ENCODE results near the gene CNTLN. TPM values are rescaled to one million over a fixed set of nuclear protein-coding genes. Genes with fewer than 3 reads are reported as not detected.

CNTLN gene, protein sequence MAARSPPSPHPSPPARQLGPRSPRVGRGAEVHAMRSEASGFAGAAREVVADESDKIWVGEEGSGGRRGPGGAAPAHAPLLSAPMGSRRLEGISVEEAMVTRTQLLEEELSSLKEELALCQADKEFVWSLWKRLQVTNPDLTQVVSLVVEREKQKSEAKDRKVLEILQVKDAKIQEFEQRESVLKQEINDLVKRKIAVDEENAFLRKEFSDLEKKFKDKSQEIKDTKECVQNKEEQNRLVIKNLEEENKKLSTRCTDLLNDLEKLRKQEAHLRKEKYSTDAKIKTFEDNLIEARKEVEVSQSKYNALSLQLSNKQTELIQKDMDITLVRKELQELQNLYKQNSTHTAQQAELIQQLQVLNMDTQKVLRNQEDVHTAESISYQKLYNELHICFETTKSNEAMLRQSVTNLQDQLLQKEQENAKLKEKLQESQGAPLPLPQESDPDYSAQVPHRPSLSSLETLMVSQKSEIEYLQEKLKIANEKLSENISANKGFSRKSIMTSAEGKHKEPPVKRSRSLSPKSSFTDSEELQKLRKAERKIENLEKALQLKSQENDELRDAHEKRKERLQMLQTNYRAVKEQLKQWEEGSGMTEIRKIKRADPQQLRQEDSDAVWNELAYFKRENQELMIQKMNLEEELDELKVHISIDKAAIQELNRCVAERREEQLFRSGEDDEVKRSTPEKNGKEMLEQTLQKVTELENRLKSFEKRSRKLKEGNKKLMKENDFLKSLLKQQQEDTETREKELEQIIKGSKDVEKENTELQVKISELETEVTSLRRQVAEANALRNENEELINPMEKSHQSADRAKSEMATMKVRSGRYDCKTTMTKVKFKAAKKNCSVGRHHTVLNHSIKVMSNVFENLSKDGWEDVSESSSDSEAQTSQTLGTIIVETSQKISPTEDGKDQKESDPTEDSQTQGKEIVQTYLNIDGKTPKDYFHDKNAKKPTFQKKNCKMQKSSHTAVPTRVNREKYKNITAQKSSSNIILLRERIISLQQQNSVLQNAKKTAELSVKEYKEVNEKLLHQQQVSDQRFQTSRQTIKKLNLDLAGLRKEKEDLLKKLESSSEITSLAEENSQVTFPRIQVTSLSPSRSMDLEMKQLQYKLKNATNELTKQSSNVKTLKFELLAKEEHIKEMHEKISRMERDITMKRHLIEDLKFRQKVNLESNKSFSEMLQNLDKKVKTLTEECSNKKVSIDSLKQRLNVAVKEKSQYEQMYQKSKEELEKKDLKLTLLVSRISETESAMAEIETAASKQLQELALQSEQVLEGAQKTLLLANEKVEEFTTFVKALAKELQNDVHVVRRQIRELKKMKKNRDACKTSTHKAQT (N-terminal part only)
- 10 to 100 TPM; 12.0 to 25.2 (median 22.5) TPM for polyA plus RNA-seq (ENCODE audit: insufficient read depth in 1 of 5, insufficient read length in 5 of 5, low replicate concordance in 1 of 5)
- long read RNA-seq, donor 1, full-length matches to known transcripts: 1 of 14 reads
- long read RNA-seq, donor 1, partial matches to known transcripts: 13 of 14 reads
- long read RNA-seq, donor 1, other reads (novel, unspliced or antisense): 0 of 14 reads
- long read RNA-seq, donor 2, full-length matches to known transcripts: 2 of 2 reads
- long read RNA-seq, donor 2, partial matches to known transcripts: 0 of 2 reads
- long read RNA-seq, donor 2, other reads (novel, unspliced or antisense): 0 of 2 reads
- long read RNA-seq, donor 3, partial matches to known transcripts: 6 of 6 reads
- long read RNA-seq, donor 3, other reads (novel, unspliced or antisense): 0 of 6 reads
- long read RNA-seq, donor 4, full-length matches to known transcripts: 2 of 2 reads
- long read RNA-seq, donor 4, partial matches to known transcripts: 0 of 2 reads
- long read RNA-seq, donor 4, other reads (novel, unspliced or antisense): 0 of 2 reads
- long read RNA-seq, donor 5, full-length matches to known transcripts: 2 of 8 reads
- long read RNA-seq, donor 5, partial matches to known transcripts: 6 of 8 reads
- long read RNA-seq, donor 5, other reads (novel, unspliced or antisense): 0 of 8 reads
- long read RNA-seq, donor 6, full-length matches to known transcripts: 1 of 1 reads
- long read RNA-seq, donor 6, partial matches to known transcripts: 0 of 1 reads
- long read RNA-seq, donor 6, other reads (novel, unspliced or antisense): 0 of 1 reads
- long read RNA-seq, donor 7: 0 reads
- long read RNA-seq, donor 8, full-length matches to known transcripts: 1 of 1 reads
- long read RNA-seq, donor 8, partial matches to known transcripts: 0 of 1 reads
- long read RNA-seq, donor 8, other reads (novel, unspliced or antisense): 0 of 1 reads

DNA sequence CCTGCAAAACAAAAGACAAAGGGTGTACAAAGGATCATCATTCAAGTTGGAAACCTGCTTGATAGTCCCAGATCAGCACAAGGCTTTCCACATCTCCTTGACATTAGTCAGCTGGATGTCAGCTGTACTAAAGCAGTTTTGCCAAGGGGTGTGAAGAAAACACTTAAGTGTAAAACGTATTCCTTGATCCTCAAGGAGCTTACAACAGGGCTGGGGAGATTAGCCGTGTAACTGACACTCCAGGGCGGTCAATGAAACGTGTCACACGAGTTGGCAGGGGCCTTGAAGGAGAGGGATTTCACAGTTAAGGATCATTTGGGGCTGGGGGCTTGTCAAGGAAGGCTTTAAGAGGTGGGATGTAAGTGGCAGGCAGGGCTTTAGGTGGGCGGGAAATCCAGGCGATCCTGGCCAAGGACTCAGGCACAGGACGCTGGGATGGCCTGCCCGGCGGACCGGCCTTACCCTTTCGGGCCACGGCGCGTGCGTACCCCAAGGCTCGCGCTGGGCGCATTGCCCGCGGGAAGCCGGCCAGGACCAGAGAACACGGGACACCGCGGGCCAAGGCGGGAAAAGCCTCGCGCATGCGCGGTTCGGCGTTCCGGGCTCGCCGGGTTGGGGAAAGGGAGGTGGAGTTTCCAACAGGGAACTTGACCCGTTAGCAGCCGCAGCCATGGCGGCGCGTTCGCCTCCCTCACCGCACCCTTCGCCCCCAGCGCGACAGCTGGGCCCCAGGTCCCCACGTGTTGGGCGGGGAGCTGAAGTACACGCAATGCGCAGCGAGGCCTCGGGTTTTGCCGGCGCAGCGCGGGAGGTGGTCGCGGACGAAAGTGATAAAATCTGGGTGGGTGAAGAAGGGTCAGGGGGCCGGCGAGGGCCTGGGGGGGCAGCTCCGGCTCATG is at the start of gene CNTLN:
TSS of gene CNTLN (plus strand) at position 645 of the 899 bp plus-strand sequence. CDS start at position 671, 26 bp downstream.
- DNase-seq: peak; percentile 97 to 98

DNA sequence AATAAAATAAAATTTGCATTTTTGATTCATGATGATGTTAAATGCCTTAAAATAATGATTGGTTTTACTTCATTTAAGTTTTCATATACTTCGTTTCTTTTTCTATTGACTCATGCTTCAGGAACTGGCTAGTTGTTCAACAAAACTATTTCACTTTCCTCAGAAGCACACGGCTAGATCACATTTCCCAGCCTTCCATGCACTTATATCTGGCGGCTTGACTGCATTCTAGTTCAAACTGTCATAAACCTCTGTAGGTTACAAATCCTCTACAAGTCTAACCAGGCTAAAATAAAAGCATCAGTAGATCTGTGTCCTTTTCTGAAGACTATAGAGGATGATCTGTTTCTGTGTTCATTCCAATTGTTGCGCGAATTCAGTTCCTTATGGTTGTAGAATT is 46.3 kb upstream of the CNTLN start:
- DNase-seq: no peak

DNA sequence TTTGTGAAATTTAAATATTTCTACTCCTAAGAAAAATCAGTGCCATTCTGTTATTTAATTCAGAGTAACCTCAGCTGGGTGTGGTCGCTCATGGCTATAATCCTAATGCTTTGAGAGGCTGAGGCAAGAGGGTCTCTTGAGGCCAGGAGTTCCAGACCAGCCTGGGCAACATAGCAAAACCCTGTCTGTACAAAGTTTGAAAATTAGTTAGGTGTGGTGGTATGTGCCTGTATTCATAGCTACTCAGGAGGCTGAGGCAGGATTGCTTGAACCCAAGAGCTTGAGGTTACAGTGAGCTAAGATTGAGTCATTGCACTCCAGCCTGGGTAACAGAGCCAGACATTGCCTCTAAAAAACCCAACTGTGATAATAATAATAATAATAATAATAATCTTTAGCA is 44.8 kb upstream of the CNTLN start:
- no peak for DNase-seq

DNA sequence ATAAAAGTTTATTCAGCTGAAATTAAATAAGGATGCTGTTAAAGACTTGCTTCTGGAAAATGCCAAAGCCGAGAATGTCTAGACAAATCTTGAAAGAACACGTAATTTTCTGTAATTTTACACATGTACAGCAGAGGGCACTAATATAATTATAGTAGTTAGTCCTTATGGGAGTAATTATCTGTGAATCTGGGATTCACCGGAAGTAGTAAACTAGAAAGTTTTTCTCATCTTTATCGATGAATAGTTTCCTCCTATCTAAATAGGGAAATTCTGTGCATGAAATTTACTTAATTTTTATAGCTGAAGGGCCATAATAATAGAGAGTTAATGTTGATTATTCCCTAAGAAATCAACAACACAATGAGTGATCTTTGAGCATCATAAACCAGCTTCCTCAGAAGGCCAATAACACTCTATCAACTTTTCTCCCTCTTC is 18.4 kb upstream of the CNTLN start:
- DNase-seq: peak in 1 of 2 donors; percentile 16

DNA sequence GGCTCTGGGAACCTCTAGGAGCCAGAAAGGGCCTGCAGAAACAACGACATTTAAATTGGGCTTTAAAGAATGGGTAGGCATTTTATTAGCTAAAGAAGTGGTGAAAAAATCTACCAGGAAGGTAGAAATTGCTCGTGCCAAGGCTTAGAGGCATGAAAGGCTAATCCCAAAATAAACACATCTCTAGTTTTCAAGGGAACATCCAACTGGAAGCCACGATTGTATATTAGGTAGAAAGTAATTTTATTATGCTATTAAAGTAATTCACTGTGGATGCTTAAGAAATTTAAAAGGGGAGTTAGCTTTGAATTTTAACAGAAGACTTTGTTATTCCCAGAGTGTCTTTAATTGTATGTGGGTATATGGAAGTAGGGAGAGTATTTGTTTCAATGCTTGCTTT is 17.5 kb upstream of the CNTLN start:
- no peak for DNase-seq

DNA sequence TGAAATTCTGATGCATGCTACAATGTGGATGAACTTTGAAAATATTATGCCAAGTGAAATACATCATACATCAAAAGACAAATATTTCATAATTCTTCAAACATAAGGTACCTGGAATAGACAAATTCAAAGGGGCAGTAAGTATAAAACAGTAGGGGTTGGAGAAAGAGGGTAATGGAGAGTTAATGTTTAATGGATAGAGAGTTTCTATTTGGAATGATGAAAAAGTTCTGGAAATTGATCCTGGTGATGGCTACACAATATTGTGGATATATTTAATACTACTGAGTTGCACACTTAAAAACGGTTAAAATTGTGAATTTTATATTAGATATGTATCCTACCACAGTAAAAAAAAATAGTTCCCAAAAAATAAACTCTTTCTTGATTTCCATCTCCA is 14.6 kb upstream of the CNTLN start:
- DNase-seq: no peak

DNA sequence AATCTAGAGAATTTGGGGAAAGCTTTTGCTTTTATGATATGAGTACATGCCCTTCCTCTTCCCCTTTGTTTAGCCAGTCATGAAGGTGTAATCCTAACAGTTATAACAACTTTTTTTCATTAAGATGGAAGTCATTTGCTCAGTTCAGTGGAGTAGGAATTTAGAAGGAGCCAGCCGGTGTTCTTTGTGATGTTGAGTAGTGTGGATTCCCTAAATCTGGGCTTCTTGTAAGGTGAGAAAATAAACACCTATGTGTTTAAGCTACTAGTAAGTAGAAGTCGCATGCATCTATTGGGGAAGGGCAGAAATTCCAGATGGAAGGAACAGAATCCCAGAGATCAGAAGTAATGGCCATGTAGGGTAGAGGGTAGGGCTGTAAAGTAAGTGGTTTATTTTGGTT is 13.6 kb upstream of the CNTLN start:
- DNase-seq: no peak

DNA sequence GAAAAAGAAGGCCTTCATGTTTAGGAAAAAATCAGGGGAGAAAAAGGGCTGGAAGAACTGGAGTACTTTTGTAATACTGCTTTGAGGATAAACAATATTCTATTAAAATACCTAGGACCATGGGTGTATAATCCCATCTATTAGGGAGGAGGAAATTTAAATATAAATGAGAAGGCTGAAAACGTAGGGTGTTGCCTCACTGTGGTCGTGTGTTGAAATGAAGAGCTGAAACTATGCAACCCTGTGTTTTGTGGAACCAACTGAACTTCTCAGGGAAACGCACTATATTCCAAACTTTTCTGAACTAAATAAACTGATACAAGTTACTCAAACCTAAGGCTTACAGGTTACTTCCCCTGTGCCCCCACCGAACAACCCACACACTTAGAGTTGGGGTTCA is 4.5 kb upstream of the CNTLN start:
- no peak for DNase-seq

DNA sequence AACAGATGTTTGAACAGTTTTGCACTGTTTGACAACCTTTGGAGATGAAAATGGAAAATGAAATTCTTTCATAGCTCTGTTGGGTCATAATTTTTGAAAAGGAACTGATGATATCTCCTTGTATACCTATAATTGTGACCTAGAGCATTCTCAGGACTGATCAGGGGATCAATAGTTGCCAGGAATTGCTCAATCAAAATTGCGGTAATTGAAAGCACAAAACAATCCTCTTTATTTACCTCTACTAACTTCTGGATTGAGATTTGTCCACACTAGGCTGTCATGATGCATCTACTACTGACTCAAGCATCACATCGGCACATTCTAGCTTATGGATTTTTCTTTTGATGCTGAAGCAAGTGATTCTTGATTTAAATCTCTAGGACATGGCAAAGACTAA is 4.1 kb upstream of the CNTLN start:
- no peak for DNase-seq

DNA sequence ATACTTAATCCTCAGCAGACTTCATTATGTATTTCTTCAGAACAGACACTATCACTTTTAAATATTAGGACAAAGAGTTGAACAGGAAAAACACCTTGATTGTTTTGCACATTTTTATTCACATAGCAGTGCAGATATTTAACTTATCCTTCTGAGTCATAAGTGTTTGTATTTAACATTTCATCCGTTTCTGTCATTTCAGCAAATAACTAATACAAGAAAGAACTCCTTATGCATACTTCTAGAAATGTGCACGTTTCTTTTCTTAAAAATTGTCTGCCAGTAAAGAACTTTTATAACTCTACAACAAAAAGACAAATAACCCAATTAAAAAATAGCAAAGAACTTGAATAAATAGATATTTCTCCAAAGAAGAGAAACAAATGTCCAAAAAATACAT is 3.3 kb upstream of the CNTLN start:
- DNase-seq: no peak

DNA sequence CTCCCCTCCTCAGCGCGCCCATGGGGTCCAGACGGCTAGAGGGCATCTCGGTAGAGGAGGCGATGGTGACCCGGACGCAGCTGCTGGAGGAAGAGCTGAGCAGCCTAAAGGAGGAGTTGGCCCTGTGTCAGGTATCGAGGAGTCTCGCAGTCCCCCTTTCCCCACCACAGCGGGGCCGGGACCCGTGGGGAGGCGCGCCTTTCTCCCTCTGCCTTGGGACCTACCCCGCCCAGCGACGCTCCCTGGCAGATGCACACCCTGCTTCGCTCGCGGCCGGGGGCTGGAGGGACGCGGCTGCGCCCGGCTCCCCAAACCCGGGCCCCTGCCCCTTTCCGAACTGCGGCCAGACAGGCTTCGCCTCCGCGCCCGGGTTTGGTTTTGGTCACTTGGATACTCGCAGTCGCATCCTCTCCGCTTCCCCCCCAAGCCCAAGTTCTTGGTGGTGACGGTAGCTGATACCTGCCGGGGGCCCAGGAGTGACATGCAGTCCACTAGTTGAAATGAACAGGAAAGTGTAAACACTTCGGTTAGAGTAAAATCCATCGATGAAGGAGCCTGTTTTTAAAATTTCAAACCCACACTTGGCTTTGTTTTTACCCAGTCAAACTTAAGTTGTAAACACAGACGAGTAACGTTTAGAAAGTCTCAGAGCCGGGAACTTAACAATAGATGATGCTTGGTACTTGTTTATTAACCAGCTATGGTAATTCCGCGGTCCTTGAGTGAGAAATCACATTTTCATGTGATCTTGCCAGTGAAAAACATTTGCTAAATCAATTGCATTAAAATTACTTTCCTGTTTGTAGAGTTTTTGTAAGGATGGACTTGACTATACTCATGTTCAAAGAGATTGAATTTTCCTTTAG is 688 bp downstream of the CNTLN start:
- DNase-seq: peak; percentile 68 to 74

DNA sequence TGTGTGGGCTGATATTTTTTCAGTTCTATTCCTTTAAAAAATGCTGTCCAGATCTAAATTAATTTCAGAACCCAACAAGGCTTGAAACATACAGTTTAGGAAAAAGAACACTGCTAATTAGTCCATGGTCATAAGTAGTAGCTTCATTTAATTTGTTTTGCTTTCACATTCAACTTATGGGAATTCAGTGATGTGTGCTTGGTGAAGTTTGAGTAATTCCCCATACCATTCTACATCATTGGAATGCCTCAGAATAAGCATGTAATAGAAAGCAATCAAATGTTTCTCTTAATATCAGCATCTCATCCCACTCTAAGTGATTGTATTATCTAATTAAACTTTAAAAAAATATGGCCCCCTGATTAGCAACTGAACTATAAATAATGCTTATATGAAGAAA is 2.7 kb downstream of the CNTLN start:
- DNase-seq: no peak

DNA sequence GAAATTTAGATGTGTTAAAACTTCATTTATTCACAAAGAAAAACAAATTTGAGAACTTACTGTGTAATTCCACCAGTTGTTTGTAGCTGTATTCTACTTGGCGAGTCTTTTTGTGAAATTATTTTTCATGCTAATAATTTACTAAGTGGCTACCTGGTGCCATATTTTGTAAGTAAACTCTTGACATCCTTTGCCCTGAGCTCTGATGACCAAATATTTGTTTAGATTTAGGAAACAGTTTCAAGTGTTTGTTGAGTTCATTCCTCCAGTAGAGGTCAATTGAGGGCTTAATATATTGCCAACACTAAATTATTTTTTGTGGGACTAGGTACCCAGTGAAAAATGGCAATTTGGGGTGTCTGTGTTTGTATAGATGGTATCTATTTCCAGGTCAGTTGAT is 3.7 kb downstream of the CNTLN start:
- DNase-seq: no peak

DNA sequence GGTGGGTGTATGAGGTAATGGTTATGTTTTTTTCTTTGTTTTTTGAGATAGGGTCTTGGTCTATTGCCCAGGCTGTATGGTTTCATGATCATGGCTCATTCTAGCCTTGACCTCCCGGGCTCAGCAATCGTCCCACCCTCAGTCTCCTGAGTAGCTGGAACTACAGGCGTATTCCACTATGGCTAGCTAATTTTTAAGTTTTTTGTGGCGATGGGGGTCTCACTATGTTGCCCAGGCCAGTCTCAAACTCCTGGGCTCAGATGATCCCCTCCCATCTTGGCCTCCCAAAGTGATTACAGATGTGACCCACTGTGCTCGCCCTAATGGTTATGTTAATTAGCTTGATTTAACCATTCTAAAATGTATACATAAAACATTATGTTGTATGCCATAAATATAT is 5.6 kb downstream of the CNTLN start:
- DNase-seq: no peak

DNA sequence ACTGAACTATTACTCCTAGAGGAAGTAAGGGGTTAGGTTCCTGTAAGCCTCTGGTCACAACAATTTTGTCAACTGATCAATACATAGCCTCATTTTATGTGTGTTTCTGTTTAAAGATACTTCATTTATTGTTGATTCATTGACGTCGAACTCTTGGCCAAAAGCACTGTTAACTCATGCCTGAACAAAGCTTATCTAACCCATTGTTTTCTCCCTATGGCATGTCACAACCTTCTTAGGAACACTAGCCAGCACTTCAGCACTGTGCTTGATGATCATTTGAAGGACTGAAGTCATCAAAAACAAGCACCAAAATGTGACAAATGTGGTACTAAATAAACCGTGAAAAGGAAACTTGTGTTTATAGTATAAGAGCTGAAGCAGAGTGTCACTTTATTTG is 13.5 kb downstream of the CNTLN start:
- DNase-seq: no peak

DNA sequence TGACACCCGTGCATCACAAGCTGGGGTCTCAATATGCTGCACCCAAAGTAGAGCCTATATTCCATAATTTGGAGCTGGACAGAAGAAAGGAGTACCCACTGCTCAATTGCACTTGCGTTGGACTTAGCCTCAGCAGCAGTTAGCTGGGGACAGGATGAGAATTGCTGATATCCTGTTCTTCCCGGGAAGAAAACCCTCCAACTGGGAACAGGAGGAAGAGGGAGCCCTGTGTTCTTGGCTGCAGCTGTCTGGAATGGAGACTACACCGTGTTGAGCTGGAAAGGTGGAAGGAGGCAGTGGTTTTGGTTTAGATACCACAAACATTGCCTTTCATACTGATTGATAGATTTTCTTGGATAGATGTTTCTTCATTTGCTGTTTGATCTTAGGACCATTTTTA is 24.6 kb downstream of the CNTLN start:
- DNase-seq: no peak

DNA sequence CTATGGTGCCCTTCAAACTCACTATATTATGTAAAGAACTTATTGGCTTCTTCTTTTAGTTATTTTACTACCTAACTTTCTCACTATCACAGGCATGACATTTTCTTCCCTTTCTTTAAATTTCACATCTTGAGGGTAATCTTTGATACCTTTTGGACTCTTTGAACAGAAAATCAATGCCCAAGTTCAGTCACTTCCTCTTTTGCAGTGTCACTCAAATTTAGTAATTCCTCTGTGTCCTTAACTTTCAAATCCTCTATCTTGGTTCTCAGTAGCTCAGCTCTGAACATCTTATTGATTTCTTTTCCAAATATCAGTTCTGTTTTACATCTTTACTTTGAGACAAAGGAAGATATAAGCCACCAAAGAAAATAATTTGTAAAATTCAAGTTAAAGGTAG is 25.5 kb downstream of the CNTLN start:
- no peak for DNase-seq

DNA sequence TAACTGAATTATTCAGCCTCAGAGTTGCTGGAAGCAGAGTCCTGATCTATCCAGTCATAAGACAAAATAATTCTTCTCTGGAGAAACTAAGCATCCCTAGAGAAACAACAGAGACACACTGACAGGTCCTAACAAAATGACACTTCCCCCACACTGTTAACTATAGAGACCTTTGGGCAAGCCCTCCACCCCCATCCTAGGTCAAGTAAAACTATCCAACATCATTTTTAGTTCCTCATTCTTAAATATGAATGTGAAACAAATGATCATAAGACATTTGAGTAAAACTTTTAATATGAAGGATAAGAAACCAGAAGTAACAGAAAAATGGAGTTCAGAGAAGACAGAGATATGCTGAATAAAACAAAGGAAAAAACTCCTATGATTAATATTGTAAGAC is 30.9 kb downstream of the CNTLN start:
- no peak for DNase-seq

Data from right lung (tissue), 10 donors.